Measurements from ENCODE around the gene SNED1.

Gene SNED1

GRCh38 chr2:241136191-241136590, 137.8 kb downstream of the SNED1 start:
- no peak for DNase-seq

- no peak for DNase-seq
These were observed 138.3 kb downstream of the SNED1 start for GRCh38 chr2:241136661-241137260.

GRCh38 chr2:241137276-241138190, 139.1 kb downstream of the SNED1 start:
- DNase-seq: no peak

- no peak for DNase-seq
These were observed 140.1 kb downstream of the SNED1 start for GRCh38 chr2:241138471-241138870.

GRCh38 chr2:241139531-241140444, 141.4 kb downstream of the SNED1 start:
- no peak for DNase-seq

GRCh38 chr2:241140445-241140840, 142.0 kb downstream of the SNED1 start:
- no peak for DNase-seq

- no peak for DNase-seq
These were observed 142.9 kb downstream of the SNED1 start for GRCh38 chr2:241141214-241141770.

GRCh38 chr2:241142063-241142462, 143.6 kb downstream of the SNED1 start:
- no peak for DNase-seq

GRCh38 chr2:241142593-241142992, 144.2 kb downstream of the SNED1 start:
- no peak for DNase-seq
